ENCODE measurements around the gene DAPK2. TPM values are rescaled to one million over a fixed set of nuclear protein-coding genes. Genes with fewer than 3 reads are reported as not detected.

The DAPK2 gene
- total and polyA plus RNA-seq, 2 experiments from 2014 or later = 5.8 to 7.5 TPM

GRCh38 chr15:63940966-63941620, 105.2 kb downstream of the DAPK2 start:
- Histone ChIP-seq H3K9me2 (ENCODE audit: insufficient read depth) (no peaks in the 10 kb centered on the region), H2AFZ (no peak overlapping the region), H3K36me3 (ENCODE audit: low read depth) (no peaks in the 10 kb centered on the region), H4K20me1 (ENCODE audit: insufficient read depth) (no peaks in the 10 kb centered on the region), H3F3A (ENCODE audit: insufficient read depth) (peaks cover 16% of the 10 kb centered on the region), H3K9me3 (ENCODE audit: low read depth) (no peaks in the 10 kb centered on the region), H3K4me1 (ENCODE audit: insufficient read depth) (peaks cover 23% of the 10 kb centered on the region), H3K27me3 (replicated peaks; ENCODE audit: insufficient read depth) (no peaks in the 10 kb centered on the region), H3K79me2 (ENCODE audit: insufficient read depth) (no peaks in the 10 kb centered on the region), H3K27ac (no peak overlapping the region), H3K4me3 (no peak overlapping the region), H3K9ac (no peak overlapping the region), H3K4me2 (ENCODE audit: unreplicated experiment) (no peak overlapping the region)
- no peak for DNase-seq
- in situ Hi-C loops (cut with MboI) = no loop called here
- TF ChIP-seq EZH2 (IDR thresholded peaks at IDR 0.05; ENCODE audit: insufficient read depth, poor library complexity, severe bottlenecking) (no peak), EZH2phosphoT487 (IDR thresholded peaks at IDR 0.05; ENCODE audit: insufficient read depth, low read depth) (no peak)
- WGBS, 2 experiments (ENCODE audit: low coverage in 1 of 2, low lambda C conversion rate in 2 of 2, missing lambda C conversion rate in 2 of 2) = 85 to 90% methylated on average over 4 of the region's 4 CpGs

- no peaks in the 10 kb centered on the region for H3K9me3 ChIP-seq (ENCODE audit: low read depth)
- WGBS, 2 experiments (ENCODE audit: low coverage in 1 of 2, low lambda C conversion rate in 2 of 2, missing lambda C conversion rate in 2 of 2) = 3 to 5% methylated on average over 4 of the region's 4 CpGs
- H3K36me3 ChIP-seq (ENCODE audit: low read depth) = no peaks in the 10 kb centered on the region
- H3K27me3 ChIP-seq (replicated peaks; ENCODE audit: insufficient read depth) = no peaks in the 10 kb centered on the region
- no peaks in the 10 kb centered on the region for H4K20me1 ChIP-seq (ENCODE audit: insufficient read depth)
- no peak overlapping the region for H3K4me3 ChIP-seq
- H3F3A ChIP-seq (ENCODE audit: insufficient read depth) = peaks cover 16% of the 10 kb centered on the region
- H3K79me2 ChIP-seq (ENCODE audit: insufficient read depth) = no peaks in the 10 kb centered on the region
- peaks cover 23% of the 10 kb centered on the region for H3K4me1 ChIP-seq (ENCODE audit: insufficient read depth)
- peak overlapping the region; percentile 42 for H3K4me2 ChIP-seq (ENCODE audit: unreplicated experiment)
- H2AFZ ChIP-seq = peak overlapping the region; percentile 13; the same call in 1 of the 2 replicates
- no peaks in the 10 kb centered on the region for H3K9me2 ChIP-seq (ENCODE audit: insufficient read depth)
- TF ChIP-seq EZH2phosphoT487 (IDR thresholded peaks at IDR 0.05; ENCODE audit: insufficient read depth, low read depth) (no peak), EZH2 (IDR thresholded peaks at IDR 0.05; ENCODE audit: insufficient read depth, poor library complexity, severe bottlenecking) (no peak)
- H3K27ac ChIP-seq = peak overlapping the region; percentile 23
- H3K9ac ChIP-seq = no peak overlapping the region
- DNase-seq = peak; percentile 68
- in situ Hi-C loops (cut with MboI) = no loop called here
Observed at GRCh38 chr15:63939531-63940130, 106.7 kb downstream of the DAPK2 start.

- WGBS, 2 experiments (ENCODE audit: low coverage in 1 of 2, low lambda C conversion rate in 2 of 2, missing lambda C conversion rate in 2 of 2) = 81 to 83% methylated on average over 6 of the region's 6 CpGs
- DNase-seq = peak; percentile 59
- H3K9ac ChIP-seq = no peak overlapping the region
- H3F3A ChIP-seq (ENCODE audit: insufficient read depth) = peaks cover 20% of the 10 kb centered on the region
- H2AFZ ChIP-seq = no peak overlapping the region
- no peaks in the 10 kb centered on the region for H3K9me3 ChIP-seq (ENCODE audit: low read depth)
- H3K27me3 ChIP-seq (replicated peaks; ENCODE audit: insufficient read depth) = no peaks in the 10 kb centered on the region
- H4K20me1 ChIP-seq (ENCODE audit: insufficient read depth) = no peaks in the 10 kb centered on the region
- H3K79me2 ChIP-seq (ENCODE audit: insufficient read depth) = no peaks in the 10 kb centered on the region
- no peaks in the 10 kb centered on the region for H3K36me3 ChIP-seq (ENCODE audit: low read depth)
- H3K4me2 ChIP-seq (ENCODE audit: unreplicated experiment) = peak overlapping the region; percentile 48
- H3K4me3 ChIP-seq = no peak overlapping the region
- no peak for TF ChIP-seq EZH2phosphoT487 (IDR thresholded peaks at IDR 0.05; ENCODE audit: insufficient read depth, low read depth)
- TF ChIP-seq EZH2 (IDR thresholded peaks at IDR 0.05; ENCODE audit: insufficient read depth, poor library complexity, severe bottlenecking) = no peak
- in situ Hi-C loops (cut with MboI) = no loop called here
- peak overlapping the region; percentile 23; the same call in 1 of the 2 replicates for H3K27ac ChIP-seq
- peaks cover 23% of the 10 kb centered on the region for H3K4me1 ChIP-seq (ENCODE audit: insufficient read depth)
- no peaks in the 10 kb centered on the region for H3K9me2 ChIP-seq (ENCODE audit: insufficient read depth)
Observed at GRCh38 chr15:63938486-63939061, 107.7 kb downstream of the DAPK2 start.

- peaks cover 4% of the 10 kb centered on the region for H3K4me1 ChIP-seq (ENCODE audit: insufficient read depth)
- H3K27me3 ChIP-seq (replicated peaks; ENCODE audit: insufficient read depth) = no peaks in the 10 kb centered on the region
- no peak overlapping the region for H3K9ac ChIP-seq
- H4K20me1 ChIP-seq (ENCODE audit: insufficient read depth) = no peaks in the 10 kb centered on the region
- in situ Hi-C loops (cut with MboI) = no loop called here
- WGBS, 2 experiments (ENCODE audit: low coverage in 1 of 2, low lambda C conversion rate in 2 of 2, missing lambda C conversion rate in 2 of 2) = 51 to 53% methylated on average over 5 of the region's 5 CpGs
- TF ChIP-seq EZH2phosphoT487 (IDR thresholded peaks at IDR 0.05; ENCODE audit: insufficient read depth, low read depth) (no peak), EZH2 (IDR thresholded peaks at IDR 0.05; ENCODE audit: insufficient read depth, poor library complexity, severe bottlenecking) (no peak)
- no peak overlapping the region for H2AFZ ChIP-seq
- H3K4me2 ChIP-seq (ENCODE audit: unreplicated experiment) = no peak overlapping the region
- no peaks in the 10 kb centered on the region for H3K79me2 ChIP-seq (ENCODE audit: insufficient read depth)
- no peaks in the 10 kb centered on the region for H3K9me2 ChIP-seq (ENCODE audit: insufficient read depth)
- H3K4me3 ChIP-seq = no peak overlapping the region
- H3K36me3 ChIP-seq (ENCODE audit: low read depth) = no peaks in the 10 kb centered on the region
- no peaks in the 10 kb centered on the region for H3K9me3 ChIP-seq (ENCODE audit: low read depth)
- H3F3A ChIP-seq (ENCODE audit: insufficient read depth) = peaks cover 5% of the 10 kb centered on the region
- DNase-seq = peak; percentile 79
- peak overlapping the region; percentile 31 for H3K27ac ChIP-seq
Observed at GRCh38 chr15:63933522-63933921, 112.8 kb downstream of the DAPK2 start.

Measured in GM23248 (cell line).